A673 (cell line): ENCODE results near the gene CPNE5. TPM values are rescaled to one million over a fixed set of nuclear protein-coding genes. Genes with fewer than 3 reads are reported as not detected.

Experiments
- BruUV-seq: library from RNA; stranded (reverse); fragments of 400-500 nt; replicated peaks from 2 replicates; lab custom pipeline; 2021; lab: Mats Ljungman, UMichigan
- CTCF ChIA-PET: fragments of 300-600 bp; sonication (Branson Sonifier 250); formaldehyde crosslinking; loops from one replicate; lab custom pipeline; 2022; ENCODE audit warnings: antibody characterized with exemption; lab: Charles Lee
- POLR2A ChIA-PET: fragments of 300-600 bp; sonication (Branson Sonifier 250); formaldehyde crosslinking; loops from one replicate; lab custom pipeline; 2022; ENCODE audit warnings: antibody characterized with exemption; ENCODE audit not compliant: low non-redundant PET; lab: Charles Lee
- DNase-seq: peaks from one replicate; pipeline ENCODE4 v3.0.0-alpha.2; 2015; ENCODE audit warnings: low spot score
- H3K27ac ChIP-seq: fragments of 200-600 bp; sonication (generic); 2 replicates; pipeline ENCODE4 v1.5.1; 2016; ENCODE audit warnings: mixed run types, low read depth, mild to moderate bottlenecking, mixed read lengths, antibody characterized with exemption, low read length; ENCODE audit not compliant: poor library complexity, severe bottlenecking
- H3K27me3 ChIP-seq: fragments of 200-600 bp; sonication (generic); replicated peaks from 2 replicates; pipeline ENCODE4 v1.6.1; 2017; ENCODE audit warnings: mixed run types, low read depth, mild to moderate bottlenecking, mixed read lengths, antibody characterized with exemption, low read length; ENCODE audit not compliant: insufficient read depth, poor library complexity
- H3K36me3 ChIP-seq: fragments of 200-600 bp; sonication (generic); 2 replicates; pipeline ENCODE4 v1.6.1; 2016; ENCODE audit warnings: mixed run types, mild to moderate bottlenecking, mixed read lengths, antibody characterized with exemption, low read length; ENCODE audit not compliant: insufficient read depth, poor library complexity, severe bottlenecking
- H3K4me1 ChIP-seq: fragments of 200-600 bp; sonication (generic); 2 replicates; pipeline ENCODE4 v1.6.1; 2017; ENCODE audit warnings: mixed run types, mild to moderate bottlenecking, mixed read lengths, antibody characterized with exemption, low read length; ENCODE audit not compliant: insufficient read depth, poor library complexity, severe bottlenecking
- H3K4me3 ChIP-seq: fragments of 200-600 bp; sonication (generic); 2 replicates; pipeline ENCODE4 v1.5.1; 2016; ENCODE audit warnings: low read depth, mixed run types, mild to moderate bottlenecking, mixed read lengths, low read length; ENCODE audit not compliant: poor library complexity, severe bottlenecking
- H3K9me3 ChIP-seq: fragments of 200-600 bp; sonication (generic); 2 replicates; pipeline ENCODE4 v1.6.1; 2016; ENCODE audit warnings: mixed run types, low read depth, mild to moderate bottlenecking, mixed read lengths, antibody characterized with exemption, low read length; ENCODE audit not compliant: poor library complexity, severe bottlenecking
- EZH2 ChIP-seq: fragments of 200-600 bp; sonication (generic); IDR thresholded peaks from 2 replicates; pipeline ENCODE4 v1.6.1; 2017; ENCODE audit warnings: borderline replicate concordance, low read depth, mild to moderate bottlenecking, mixed read lengths, antibody characterized with exemption, low read length; ENCODE audit not compliant: poor library complexity, severe bottlenecking
- intact Hi-C: fragments of 100-400 bp; cut with micrococcal nuclease; formaldehyde crosslinking; loops from one replicate; pipeline ENCODE4 v1.10.0; 2022; ENCODE audit not compliant: unreplicated experiment
- total RNA-seq: library from RNA; stranded (reverse); gene quantifications from 2 replicates; pipeline ENCODE4 v1.2.3, GENCODE V29; 2021
- TF ChIP-seq, protein P1 (sequence below): fragments of 300-800, 200-600 bp; sonication (generic); conservative IDR thresholded peaks from 2 replicates; pipeline ENCODE4 v1.5.1; 2017; ENCODE audit warnings: low read depth, mild to moderate bottlenecking, antibody characterized with exemption, low read length, moderate library complexity, mixed read lengths

Gene CPNE5
- total RNA-seq, 1 experiment from 2014 or later = 0.13 TPM

DNA sequence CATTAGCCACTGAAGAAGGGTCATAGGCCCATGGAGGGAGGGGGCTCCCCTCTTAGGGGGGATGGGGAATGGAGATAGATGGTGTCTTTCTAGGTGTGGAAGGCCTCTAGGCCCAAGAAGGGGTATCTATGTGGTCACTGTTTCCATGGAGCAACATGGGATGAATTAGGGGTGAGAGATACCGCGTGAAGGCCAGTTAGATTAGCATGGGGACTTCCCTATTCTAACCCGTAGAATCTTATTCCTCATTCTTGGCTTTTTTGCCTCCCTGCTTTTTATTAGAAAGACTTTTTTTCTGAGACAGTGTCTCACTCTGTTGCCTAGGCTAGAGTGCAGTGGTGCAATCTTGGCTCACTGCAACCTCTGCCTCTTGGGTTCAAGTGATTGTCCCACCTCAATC lies 138.4 kb downstream of the CPNE5 start:
- H3K27ac ChIP-seq = no peak overlapping the region
- no TSS peak for BruUV-seq
- H3K36me3 ChIP-seq = no peaks in the 10 kb centered on the region
- ChIA-PET POLR2A (no interaction called here), CTCF (no interaction called here)
- no peaks in the 10 kb centered on the region for H3K27me3 ChIP-seq
- TF ChIP-seq, protein P1, sequence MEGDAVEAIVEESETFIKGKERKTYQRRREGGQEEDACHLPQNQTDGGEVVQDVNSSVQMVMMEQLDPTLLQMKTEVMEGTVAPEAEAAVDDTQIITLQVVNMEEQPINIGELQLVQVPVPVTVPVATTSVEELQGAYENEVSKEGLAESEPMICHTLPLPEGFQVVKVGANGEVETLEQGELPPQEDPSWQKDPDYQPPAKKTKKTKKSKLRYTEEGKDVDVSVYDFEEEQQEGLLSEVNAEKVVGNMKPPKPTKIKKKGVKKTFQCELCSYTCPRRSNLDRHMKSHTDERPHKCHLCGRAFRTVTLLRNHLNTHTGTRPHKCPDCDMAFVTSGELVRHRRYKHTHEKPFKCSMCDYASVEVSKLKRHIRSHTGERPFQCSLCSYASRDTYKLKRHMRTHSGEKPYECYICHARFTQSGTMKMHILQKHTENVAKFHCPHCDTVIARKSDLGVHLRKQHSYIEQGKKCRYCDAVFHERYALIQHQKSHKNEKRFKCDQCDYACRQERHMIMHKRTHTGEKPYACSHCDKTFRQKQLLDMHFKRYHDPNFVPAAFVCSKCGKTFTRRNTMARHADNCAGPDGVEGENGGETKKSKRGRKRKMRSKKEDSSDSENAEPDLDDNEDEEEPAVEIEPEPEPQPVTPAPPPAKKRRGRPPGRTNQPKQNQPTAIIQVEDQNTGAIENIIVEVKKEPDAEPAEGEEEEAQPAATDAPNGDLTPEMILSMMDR = no peak
- TF ChIP-seq EZH2 = no peak
- no peaks in the 10 kb centered on the region for H3K9me3 ChIP-seq
- intact Hi-C loops = no loop called here
- no peaks in the 10 kb centered on the region for H3K4me1 ChIP-seq
- H3K4me3 ChIP-seq = no peak overlapping the region
- DNase-seq = no peak

DNA sequence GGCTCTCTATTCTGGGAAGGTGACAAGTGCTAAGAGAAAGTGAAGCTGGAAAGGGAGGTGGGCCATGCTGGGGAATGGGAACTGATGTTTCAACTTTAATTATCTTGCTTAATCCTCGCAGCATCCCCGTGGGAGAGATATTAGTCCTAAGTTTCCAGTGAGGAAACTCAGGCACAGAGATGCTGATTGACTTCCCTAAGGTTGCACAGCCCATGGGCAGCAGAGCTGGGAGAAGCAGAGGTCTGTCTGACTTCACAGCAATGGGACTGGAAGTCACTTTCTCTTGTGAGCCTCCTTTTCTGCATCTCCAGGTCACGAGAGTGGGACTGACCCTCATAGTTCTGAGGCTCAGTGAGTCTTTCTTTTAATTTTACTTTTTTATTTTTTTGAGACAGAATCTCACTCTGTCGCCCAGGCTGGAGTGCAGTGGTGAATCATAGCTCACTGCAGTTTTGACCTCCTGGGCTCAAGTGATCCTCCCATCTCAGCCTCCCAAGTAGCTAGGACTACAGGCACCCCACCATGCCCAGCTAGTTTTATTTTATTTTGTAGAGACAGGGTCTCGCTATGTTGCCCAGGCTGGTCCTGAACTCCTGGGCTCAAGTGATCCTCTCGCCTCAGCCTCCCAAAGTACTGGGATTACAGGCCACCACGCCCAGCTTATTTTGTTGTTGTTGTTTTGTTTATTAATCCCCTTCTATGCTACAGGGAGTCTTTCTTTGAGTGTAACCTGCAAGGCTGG lies 139.0 kb downstream of the CPNE5 start:
- no peak overlapping the region for H3K27ac ChIP-seq
- no peaks in the 10 kb centered on the region for H3K27me3 ChIP-seq
- intact Hi-C loops = no loop called here
- ChIA-PET CTCF (no interaction called here), POLR2A (no interaction called here)
- H3K9me3 ChIP-seq = no peaks in the 10 kb centered on the region
- H3K4me1 ChIP-seq = no peaks in the 10 kb centered on the region
- no peak for DNase-seq
- no peak overlapping the region for H3K4me3 ChIP-seq
- TF ChIP-seq, protein P1 = no peak
- no peak for TF ChIP-seq EZH2
- no peaks in the 10 kb centered on the region for H3K36me3 ChIP-seq
- no TSS peak for BruUV-seq

DNA sequence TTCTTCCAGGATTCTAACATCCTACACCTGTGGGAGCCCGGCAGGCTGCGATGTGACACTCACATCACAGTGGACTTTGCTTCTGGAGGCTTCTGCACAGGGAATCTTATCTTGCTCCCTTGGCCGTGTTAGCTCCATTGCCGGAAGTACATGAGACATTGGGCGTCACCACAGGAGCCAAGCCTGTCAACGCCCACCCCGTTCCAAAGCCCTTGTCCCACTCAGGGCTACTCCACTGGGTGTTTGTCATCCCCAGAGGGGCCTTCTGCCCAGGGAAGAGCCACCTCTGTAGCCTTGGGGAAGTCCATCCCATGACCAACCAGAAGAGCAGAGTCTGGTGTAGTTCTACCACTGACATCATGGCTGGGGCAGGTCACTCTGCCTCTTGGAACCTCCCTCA lies 139.9 kb downstream of the CPNE5 start:
- Histone ChIP-seq H3K9me3 (no peaks in the 10 kb centered on the region), H3K27ac (no peak overlapping the region), H3K4me3 (no peak overlapping the region), H3K4me1 (no peaks in the 10 kb centered on the region), H3K36me3 (no peaks in the 10 kb centered on the region), H3K27me3 (no peaks in the 10 kb centered on the region)
- TF ChIP-seq, protein P1 = no peak
- TF ChIP-seq EZH2 = no peak
- POLR2A ChIA-PET = no interaction called here
- intact Hi-C loops = no loop called here
- DNase-seq = no peak
- CTCF ChIA-PET = no interaction called here
- BruUV-seq = no TSS peak
